ENCODE measurements around the gene ARHGAP35.

Gene ARHGAP35

GRCh38 chr19:46904114-46905060 is 43.6 kb downstream of the ARHGAP35 start:
- no peak for DNase-seq

- no peak for DNase-seq
These were observed 45.4 kb downstream of the ARHGAP35 start for GRCh38 chr19:46906221-46906620.

DNA sequence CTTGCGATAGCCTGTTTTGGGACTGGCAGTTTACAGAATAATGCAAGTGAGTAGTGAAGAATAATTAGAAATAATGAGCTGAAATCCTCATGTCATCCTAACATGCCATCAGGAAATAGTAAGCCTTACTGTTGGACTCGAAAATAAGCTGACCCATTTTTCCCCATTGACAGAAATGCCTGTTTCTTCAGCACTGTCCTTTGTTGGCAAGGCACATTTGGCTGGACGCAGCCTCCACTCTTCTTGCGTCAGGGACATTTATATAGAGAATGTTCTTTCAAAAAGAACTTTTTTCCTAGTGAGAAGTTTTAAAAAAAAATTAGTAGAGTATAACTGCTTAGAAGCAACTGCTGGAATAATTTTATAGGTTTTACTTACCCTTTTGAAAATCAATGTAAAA is 47.1 kb downstream of the ARHGAP35 start:
- DNase-seq = no peak

DNA sequence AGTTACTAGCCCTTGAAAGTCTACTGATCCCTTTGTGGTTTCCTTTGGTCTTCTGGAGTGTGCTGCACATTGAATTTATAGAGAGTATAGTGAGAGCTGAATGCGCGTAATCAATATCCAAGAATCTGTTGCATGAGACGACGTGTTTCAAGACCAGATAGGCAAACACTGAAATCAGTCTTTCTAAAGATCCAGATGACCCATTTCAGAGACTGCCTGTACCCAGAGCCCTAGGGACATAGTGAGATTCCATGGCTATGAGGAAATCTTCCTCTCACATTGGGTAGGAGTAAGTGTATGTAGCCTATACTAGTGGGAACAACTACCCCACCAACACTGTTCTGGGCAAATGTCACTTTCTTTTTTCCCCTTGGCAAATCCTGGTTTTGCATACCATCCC is 48.6 kb downstream of the ARHGAP35 start:
- DNase-seq = no peak
